Rectal smooth muscle tissue (tissue), 1 donor: ENCODE results near the gene PACRG.

ENCODE experiments used
- H3K27ac ChIP-seq: one replicate; pipeline ENCODE4 v1.7.0; 2013; ENCODE audit warnings: low read depth, low read length, inconsistent platforms
- H3K27me3 ChIP-seq: one replicate; pipeline ENCODE4 v1.7.0; 2013; ENCODE audit warnings: low read length; ENCODE audit not compliant: control insufficient read depth, insufficient read depth
- H3K36me3 ChIP-seq: one replicate; pipeline ENCODE4 v1.7.0; 2013; ENCODE audit warnings: low read length; ENCODE audit not compliant: control insufficient read depth, insufficient read depth
- H3K4me1 ChIP-seq: one replicate; pipeline ENCODE4 v1.7.0; 2013; ENCODE audit warnings: low read length; ENCODE audit not compliant: control insufficient read depth, insufficient read depth
- H3K4me3 ChIP-seq: one replicate; pipeline ENCODE4 v1.7.0; 2013; ENCODE audit warnings: low read length
- H3K9ac ChIP-seq: one replicate; pipeline ENCODE4 v1.7.0; 2013; ENCODE audit warnings: low read length

PACRG gene

DNA sequence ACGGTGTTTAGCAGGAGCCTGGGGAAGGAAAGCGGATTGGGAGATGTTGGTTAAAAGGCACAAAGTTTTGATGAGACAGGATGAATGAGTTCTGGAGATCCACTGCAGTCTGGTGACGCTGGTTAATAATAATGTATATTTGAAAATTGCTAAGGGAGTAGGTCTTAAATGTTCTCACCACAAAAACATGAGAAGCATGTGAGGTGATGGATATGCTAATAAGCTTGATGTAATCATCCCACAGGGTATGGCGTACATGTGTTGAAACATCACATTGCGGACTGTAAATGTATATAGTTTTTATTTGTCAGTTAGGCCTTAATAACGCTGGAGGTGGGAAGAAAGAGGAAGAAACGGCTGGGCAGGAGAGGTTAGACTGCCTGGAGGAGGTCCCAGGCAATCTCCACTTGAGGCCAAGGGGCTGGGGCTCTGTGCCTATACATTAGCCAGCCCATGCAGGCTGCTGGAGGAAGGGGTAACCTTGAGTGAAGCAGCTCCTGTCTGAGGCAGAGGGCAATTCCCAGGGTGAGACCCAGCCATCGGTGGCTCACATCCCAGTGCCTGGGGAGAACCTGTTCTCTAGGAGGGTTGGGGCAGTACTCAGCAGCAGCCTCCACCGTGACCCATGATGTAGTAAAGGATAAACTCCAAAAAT, 498.5 kb downstream of the PACRG start:
- Histone ChIP-seq H3K9ac (no peak overlapping the region), H3K27ac (no peak overlapping the region), H3K4me1 (no peaks in the 10 kb centered on the region), H3K36me3 (no peaks in the 10 kb centered on the region), H3K4me3 (no peak overlapping the region), H3K27me3 (no peaks in the 10 kb centered on the region)

DNA sequence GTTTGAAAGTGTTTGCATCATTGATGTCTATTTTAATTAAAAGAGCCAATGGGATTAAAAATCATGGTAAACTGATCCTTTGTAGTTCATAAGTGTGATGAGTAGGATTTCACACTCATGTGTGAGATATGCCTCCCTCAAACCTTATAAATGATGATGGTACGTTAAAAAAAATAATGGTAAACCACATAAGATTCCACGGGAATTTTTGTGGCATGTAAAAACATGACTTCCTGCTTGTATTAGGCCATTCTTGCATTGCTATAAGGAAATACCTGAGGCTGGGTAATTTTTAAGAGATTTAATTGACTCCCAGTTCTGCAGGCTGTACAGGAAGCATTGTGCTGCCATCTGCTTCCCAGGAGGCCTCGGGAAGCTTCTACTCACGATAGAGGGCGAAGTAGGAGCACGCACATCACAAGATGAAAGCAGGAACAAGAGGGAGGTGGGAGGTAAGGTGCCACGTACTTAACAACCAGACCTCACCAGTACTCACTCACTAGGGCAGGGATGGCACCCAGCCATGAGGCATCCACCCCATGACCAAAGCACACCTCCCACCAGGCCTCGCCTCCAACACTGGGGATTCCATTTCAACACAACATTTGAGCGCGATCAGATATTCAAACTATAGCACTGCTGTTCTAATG, 499.2 kb downstream of the PACRG start:
- no peaks in the 10 kb centered on the region for H3K36me3 ChIP-seq
- no peaks in the 10 kb centered on the region for H3K27me3 ChIP-seq
- no peaks in the 10 kb centered on the region for H3K4me1 ChIP-seq
- no peak overlapping the region for H3K27ac ChIP-seq
- H3K4me3 ChIP-seq, result no peak overlapping the region
- H3K9ac ChIP-seq, result no peak overlapping the region

DNA sequence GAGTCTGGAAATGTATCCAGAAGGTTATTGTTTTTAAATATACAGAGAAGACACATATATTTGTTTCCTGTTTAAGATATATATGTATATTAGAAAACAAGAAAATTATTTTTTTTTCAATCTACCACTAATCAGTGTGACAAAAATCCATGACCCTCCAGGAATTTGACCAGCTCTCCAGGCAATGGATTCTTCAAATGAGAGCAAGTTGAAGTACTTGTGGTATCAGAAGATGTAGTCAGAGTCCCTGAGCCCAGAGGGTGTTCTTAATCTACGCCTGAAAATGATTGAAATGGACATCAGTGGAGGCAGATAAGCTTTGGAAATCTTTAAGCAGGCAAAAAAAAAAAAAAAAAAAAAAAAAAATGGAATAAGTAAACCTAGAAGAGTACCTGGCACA, 500.3 kb downstream of the PACRG start:
- Histone ChIP-seq H3K27me3 (no peaks in the 10 kb centered on the region), H3K36me3 (no peaks in the 10 kb centered on the region), H3K4me1 (no peaks in the 10 kb centered on the region), H3K27ac (no peak overlapping the region), H3K9ac (no peak overlapping the region), H3K4me3 (no peak overlapping the region)

DNA sequence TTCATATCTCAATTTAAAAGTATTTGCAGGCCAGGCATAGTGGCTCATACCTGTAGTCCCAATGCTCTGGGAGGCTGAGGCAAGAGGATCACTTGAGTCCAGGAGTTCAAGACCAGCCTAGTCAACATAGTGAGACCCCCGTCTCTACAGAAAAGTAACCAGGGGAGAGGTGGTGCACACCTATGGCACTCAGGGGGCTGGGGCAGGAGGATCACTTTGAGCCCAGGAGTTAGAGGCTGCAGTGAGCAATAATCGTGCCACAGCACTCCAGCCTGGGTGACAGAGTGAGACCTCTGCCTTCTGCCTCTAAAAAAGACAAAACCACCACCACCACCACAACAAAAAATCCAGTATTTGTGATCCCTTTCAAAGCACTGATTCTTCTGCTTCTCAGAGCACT, 501.3 kb downstream of the PACRG start:
- Histone ChIP-seq H3K4me1 (no peaks in the 10 kb centered on the region), H3K27me3 (no peaks in the 10 kb centered on the region), H3K9ac (no peak overlapping the region), H3K27ac (no peak overlapping the region), H3K4me3 (no peak overlapping the region), H3K36me3 (no peaks in the 10 kb centered on the region)

DNA sequence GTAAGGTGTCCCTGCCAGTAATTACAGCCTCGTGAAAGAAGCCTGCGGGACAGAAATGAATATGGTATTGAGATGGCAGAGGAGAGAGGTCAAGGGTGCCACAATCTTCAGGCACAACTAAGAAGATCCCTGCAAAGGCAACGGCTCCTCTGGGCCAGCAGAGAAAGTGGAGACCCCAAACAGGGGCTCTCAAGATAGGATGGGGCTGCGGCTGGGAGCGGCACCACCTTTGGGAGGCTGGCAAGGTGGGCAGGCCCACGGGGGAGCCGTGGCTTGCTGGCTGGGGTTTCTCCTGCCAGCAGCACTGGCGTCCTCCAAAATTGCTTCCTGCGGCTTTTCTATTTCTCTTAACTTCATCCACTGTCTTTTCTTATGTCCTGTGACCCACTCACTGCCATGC, 503.1 kb downstream of the PACRG start:
- H3K27me3 ChIP-seq, result no peaks in the 10 kb centered on the region
- no peaks in the 10 kb centered on the region for H3K4me1 ChIP-seq
- no peak overlapping the region for H3K4me3 ChIP-seq
- no peak overlapping the region for H3K9ac ChIP-seq
- H3K27ac ChIP-seq, result no peak overlapping the region
- H3K36me3 ChIP-seq, result no peaks in the 10 kb centered on the region

DNA sequence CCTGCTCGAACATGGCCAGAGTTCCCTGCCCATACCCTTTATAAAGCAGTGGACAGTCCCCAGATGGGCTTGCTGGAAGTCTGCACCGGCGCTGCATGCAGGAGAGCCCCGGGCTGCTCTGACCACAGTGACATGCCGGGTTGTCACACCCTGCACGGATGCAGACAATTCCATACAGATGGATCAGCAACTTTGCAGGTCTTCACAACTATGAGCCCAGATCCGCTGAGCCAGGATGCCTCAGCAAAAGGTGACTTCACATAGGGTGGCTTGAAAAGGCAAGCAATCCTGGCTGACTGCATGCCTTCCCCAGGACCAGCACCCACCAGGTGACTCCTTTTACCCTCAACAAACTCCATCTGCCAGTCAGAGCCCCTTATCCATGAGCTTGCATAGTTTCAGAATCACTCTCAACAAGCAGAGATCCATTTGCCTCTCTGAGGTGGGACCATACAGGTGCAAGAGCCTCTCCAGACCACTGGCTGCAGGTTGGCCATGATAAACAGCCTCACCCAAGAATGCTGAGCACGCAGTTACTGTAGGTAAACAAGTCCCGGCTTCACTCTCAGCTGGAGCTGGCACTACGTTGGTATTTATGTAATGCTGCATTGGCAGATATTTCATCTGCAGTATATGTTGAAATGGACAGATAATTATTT, 503.7 kb downstream of the PACRG start:
- Histone ChIP-seq H3K27me3 (no peaks in the 10 kb centered on the region), H3K9ac (no peak overlapping the region), H3K27ac (no peak overlapping the region)

DNA sequence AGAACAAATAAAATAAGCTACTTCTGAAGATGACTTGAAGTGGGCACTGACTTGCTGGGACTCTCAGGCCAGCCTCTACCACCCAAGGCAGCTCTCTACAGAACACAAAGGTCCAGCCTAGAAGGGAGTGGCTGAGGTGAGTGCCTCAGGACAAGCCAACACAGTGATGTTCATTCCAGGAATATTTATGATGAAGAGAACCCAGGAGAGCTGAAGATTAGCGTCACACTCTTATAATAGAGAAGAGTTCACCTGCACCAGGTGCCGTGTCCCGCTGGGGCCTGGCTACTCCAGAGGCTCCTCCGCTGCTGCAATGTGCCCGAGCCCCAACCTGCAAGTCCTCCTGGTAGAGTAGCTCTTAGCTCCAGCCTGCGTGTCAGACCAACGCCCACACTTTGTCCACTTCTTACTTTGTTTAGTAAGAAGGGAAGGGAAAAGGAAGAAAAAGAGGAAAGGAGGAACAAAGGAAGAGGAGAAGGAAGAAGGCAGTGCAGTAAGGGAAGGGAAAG, 504.3 kb downstream of the PACRG start:
- no peaks in the 10 kb centered on the region for H3K27me3 ChIP-seq
- H3K36me3 ChIP-seq, result no peaks in the 10 kb centered on the region
- no peaks in the 10 kb centered on the region for H3K4me1 ChIP-seq
- H3K27ac ChIP-seq, result no peak overlapping the region
- no peak overlapping the region for H3K9ac ChIP-seq
- H3K4me3 ChIP-seq, result no peak overlapping the region

More for the DNA sequence above, 503.7 kb downstream of the PACRG start:
- Histone ChIP-seq H3K36me3 (no peaks in the 10 kb centered on the region), H3K4me3 (no peak overlapping the region), H3K4me1 (no peaks in the 10 kb centered on the region)

DNA sequence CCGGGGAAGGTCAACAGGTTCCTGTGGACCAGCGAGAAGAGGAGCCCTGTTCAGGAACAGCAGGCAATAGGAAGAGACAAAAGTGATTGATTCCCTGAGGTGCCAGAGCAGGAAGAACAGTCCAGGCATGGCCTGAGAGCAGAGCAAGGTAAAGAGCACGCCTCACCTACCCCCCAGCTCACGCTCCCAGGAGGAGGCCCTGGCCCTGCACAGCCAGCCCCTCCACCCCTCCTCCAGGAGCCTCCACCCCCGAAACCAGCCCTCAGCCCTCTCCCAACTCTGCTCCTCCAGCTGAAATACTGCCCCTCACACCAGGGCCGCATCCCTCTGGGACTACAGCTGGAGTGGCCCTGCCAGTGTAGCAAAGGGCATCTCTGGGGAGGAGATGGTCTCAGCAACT, 504.9 kb downstream of the PACRG start:
- Histone ChIP-seq H3K9ac (no peak overlapping the region), H3K27ac (no peak overlapping the region), H3K4me3 (no peak overlapping the region), H3K36me3 (no peaks in the 10 kb centered on the region), H3K27me3 (no peaks in the 10 kb centered on the region), H3K4me1 (no peaks in the 10 kb centered on the region)

DNA sequence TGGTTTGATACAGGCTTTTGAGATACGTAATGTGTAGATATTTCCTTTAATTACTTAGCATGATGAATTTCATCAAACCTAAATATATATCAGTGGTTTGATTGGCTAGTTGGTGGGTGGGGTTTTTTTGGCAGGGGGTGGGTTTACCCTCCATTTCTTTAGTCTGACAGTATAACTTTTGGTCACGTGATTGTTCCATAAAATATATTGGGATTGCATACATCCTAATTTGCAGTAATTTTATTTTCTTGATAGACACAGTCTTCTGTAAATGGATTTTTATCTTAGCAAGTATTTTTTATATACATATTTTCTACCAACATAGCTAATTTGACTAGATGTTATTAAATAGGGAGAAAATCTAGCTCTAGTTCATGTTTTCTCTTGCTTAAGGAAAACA, 509.3 kb downstream of the PACRG start:
- H3K27ac ChIP-seq, result no peak overlapping the region
- H3K36me3 ChIP-seq, result no peaks in the 10 kb centered on the region
- no peak overlapping the region for H3K9ac ChIP-seq
- no peaks in the 10 kb centered on the region for H3K27me3 ChIP-seq
- no peaks in the 10 kb centered on the region for H3K4me1 ChIP-seq
- no peak overlapping the region for H3K4me3 ChIP-seq

DNA sequence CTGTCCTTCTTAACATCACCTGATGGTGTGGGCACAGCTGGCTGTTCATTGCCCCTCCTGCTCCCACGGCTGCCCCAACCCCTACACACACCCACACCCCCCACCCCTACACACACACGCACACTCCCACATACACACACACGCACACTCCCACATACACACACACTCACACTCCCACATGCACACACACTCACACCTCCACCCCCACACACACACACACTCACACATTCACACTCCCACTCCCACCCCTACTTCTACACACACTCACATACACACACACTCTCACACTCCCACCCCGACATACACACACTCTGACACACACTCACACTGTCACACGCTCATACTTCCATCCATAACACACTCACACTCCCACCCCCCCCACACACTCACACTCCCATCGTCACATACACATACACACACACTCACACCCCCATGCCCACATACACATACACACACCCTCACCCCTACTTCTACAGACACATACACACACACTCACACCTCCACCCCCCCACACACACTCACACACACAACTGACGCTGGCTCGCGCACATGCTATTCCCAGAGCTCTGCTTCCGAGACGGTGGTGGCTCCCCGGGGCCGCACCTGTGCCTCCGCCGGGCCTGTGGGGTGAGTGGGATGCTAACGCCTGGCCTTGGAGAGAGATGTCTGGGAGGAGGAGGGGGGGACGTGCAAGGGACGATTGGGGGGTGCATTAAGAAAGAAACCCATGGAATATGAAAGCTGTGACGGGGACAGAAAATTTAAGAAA, 512.0 kb downstream of the PACRG start:
- Histone ChIP-seq H3K27me3 (no peaks in the 10 kb centered on the region), H3K36me3 (no peaks in the 10 kb centered on the region), H3K4me3 (no peak overlapping the region), H3K27ac (no peak overlapping the region), H3K9ac (no peak overlapping the region), H3K4me1 (no peaks in the 10 kb centered on the region)

DNA sequence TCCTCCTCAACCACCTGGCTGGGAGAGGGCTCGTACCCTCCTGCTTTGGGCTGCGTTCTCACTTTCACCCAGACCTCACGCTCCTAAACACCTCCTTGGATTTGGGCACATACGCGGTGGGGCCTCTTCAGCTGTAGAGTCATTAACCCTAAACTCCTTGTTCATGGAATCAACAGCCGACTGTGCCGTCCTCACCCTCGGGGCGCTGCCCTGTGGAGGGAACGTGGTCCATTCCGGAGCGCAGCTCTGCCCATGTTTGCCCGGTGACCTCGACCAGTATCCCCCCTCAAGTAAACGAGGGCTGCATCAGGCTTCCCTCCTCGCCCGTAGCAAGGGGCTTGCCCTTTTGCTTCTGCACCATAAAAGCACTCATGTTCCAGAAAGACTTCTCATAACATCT, 512.8 kb downstream of the PACRG start:
- H3K4me1 ChIP-seq, result no peaks in the 10 kb centered on the region
- no peaks in the 10 kb centered on the region for H3K36me3 ChIP-seq
- no peak overlapping the region for H3K4me3 ChIP-seq
- H3K27me3 ChIP-seq, result no peaks in the 10 kb centered on the region
- H3K9ac ChIP-seq, result no peak overlapping the region
- H3K27ac ChIP-seq, result no peak overlapping the region

DNA sequence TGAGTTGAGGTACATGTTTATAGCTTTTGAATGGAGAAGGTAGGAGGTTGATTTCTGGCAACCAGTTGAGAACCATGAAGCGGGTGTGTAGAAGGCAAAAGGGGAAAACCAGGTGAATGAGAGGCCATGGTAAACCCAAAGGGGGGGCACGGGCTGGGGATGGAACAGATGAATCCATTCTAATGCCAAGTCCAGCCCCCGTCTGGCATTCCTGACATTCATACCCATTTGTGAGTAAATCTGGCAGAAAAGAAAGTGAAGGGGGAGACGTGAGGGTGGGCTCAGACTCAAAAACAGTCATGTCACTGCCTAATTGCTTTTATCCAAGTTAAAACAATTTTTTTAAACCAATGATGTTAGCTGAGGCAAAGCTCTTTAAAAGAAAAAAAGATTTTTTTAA, 513.9 kb downstream of the PACRG start:
- no peak overlapping the region for H3K9ac ChIP-seq
- no peak overlapping the region for H3K27ac ChIP-seq
- H3K36me3 ChIP-seq, result no peaks in the 10 kb centered on the region
- no peak overlapping the region for H3K4me3 ChIP-seq
- H3K4me1 ChIP-seq, result no peaks in the 10 kb centered on the region
- no peaks in the 10 kb centered on the region for H3K27me3 ChIP-seq
